IPS DF 6.9 (cell line): ENCODE data around the gene THUMPD2.

ENCODE experiments used
- DNase-seq: peaks from one replicate; pipeline ENCODE4 v3.0.0-alpha.2; 2013; ENCODE audit warnings: low read depth, low spot score
- H3K27ac ChIP-seq: one replicate; pipeline ENCODE4 v1.5.1; 2013; ENCODE audit warnings: low read length, control low read depth
- H3K27me3 ChIP-seq: 2 replicates; pipeline ENCODE4 v1.6.1; 2013; ENCODE audit warnings: mild to moderate bottlenecking, low read length; ENCODE audit not compliant: control insufficient read depth, insufficient read depth
- H3K36me3 ChIP-seq: 2 replicates; pipeline ENCODE4 v1.6.1; 2013; ENCODE audit warnings: low read length; ENCODE audit not compliant: control insufficient read depth, insufficient read depth
- H3K4me1 ChIP-seq: 2 replicates; pipeline ENCODE4 v1.6.1; 2013; ENCODE audit warnings: low read length; ENCODE audit not compliant: control insufficient read depth, insufficient read depth
- H3K4me3 ChIP-seq: 2 replicates; pipeline ENCODE4 v1.5.1; 2013; ENCODE audit warnings: mild to moderate bottlenecking, low read length
- H3K9me3 ChIP-seq: 2 replicates; pipeline ENCODE4 v1.6.1; 2013; ENCODE audit warnings: low read length, inconsistent platforms; ENCODE audit not compliant: control insufficient read depth, insufficient read depth
- WGBS: extraction: QIAGEN DNeasy Blood & Tissue Kit; methylation state at CpG from one replicate; pipeline ENCODE4 v1.1.7; 2013; ENCODE audit warnings: mixed read lengths, missing lambda C conversion rate; ENCODE audit not compliant: insufficient read length, insufficient coverage; 5-methylcytosine and 5-hydroxymethylcytosine counted together

THUMPD2 gene

GRCh38 chr2:39704540-39704939 is 74.5 kb downstream of the THUMPD2 start:
- no peaks in the 10 kb centered on the region for H3K9me3 ChIP-seq
- H3K36me3 ChIP-seq: no peaks in the 10 kb centered on the region
- H3K4me3 ChIP-seq: no peak overlapping the region
- no peak overlapping the region for H3K27ac ChIP-seq
- DNase-seq: no peak
- no CpG with 5 or more reads among the region's 3 CpGs for WGBS
- no peaks in the 10 kb centered on the region for H3K4me1 ChIP-seq
- no peaks in the 10 kb centered on the region for H3K27me3 ChIP-seq

- no peak for DNase-seq
- no peaks in the 10 kb centered on the region for H3K9me3 ChIP-seq
- no peak overlapping the region for H3K4me3 ChIP-seq
- H3K4me1 ChIP-seq: no peaks in the 10 kb centered on the region
- no peak overlapping the region for H3K27ac ChIP-seq
- no peaks in the 10 kb centered on the region for H3K36me3 ChIP-seq
- H3K27me3 ChIP-seq: no peaks in the 10 kb centered on the region
- whole genome bisulfite sequencing: no CpG with 5 or more reads among the region's 3 CpGs
These were observed 75.7 kb downstream of the THUMPD2 start for GRCh38 chr2:39703181-39703872.

- Histone ChIP-seq H3K9me3 (no peaks in the 10 kb centered on the region), H3K27ac (no peak overlapping the region), H3K4me1 (no peaks in the 10 kb centered on the region), H3K27me3 (no peaks in the 10 kb centered on the region), H3K4me3 (no peak overlapping the region), H3K36me3 (no peaks in the 10 kb centered on the region)
- WGBS: no CpG with 5 or more reads among the region's 1 CpG
- DNase-seq: no peak
These were observed 77.9 kb downstream of the THUMPD2 start for GRCh38 chr2:39701137-39701536.

- no peaks in the 10 kb centered on the region for H3K27me3 ChIP-seq
- peaks cover 2% of the 10 kb centered on the region; the same call in 1 of the 2 replicates for H3K36me3 ChIP-seq
- H3K27ac ChIP-seq: no peak overlapping the region
- no peaks in the 10 kb centered on the region for H3K4me1 ChIP-seq
- WGBS: no CpG with 5 or more reads among the region's 2 CpGs
- no peaks in the 10 kb centered on the region for H3K9me3 ChIP-seq
- no peak for DNase-seq
- H3K4me3 ChIP-seq: no peak overlapping the region
These were observed 81.6 kb downstream of the THUMPD2 start for GRCh38 chr2:39697454-39697853.

- H3K4me1 ChIP-seq: no peaks in the 10 kb centered on the region
- no peak overlapping the region for H3K4me3 ChIP-seq
- H3K27me3 ChIP-seq: no peaks in the 10 kb centered on the region
- no peaks in the 10 kb centered on the region for H3K9me3 ChIP-seq
- no peak for DNase-seq
- WGBS: no CpG with 5 or more reads among the region's 1 CpG
- H3K27ac ChIP-seq: no peak overlapping the region
- peaks cover 2% of the 10 kb centered on the region; the same call in 1 of the 2 replicates for H3K36me3 ChIP-seq
These were observed 82.2 kb downstream of the THUMPD2 start for GRCh38 chr2:39696838-39697237.

- Histone ChIP-seq H3K4me1 (no peaks in the 10 kb centered on the region), H3K36me3 (peaks cover 2% of the 10 kb centered on the region; the same call in 1 of the 2 replicates), H3K27ac (no peak overlapping the region), H3K9me3 (no peaks in the 10 kb centered on the region), H3K4me3 (no peak overlapping the region), H3K27me3 (no peaks in the 10 kb centered on the region)
- no peak for DNase-seq
- no CpG with 5 or more reads among the region's 4 CpGs for WGBS
These were observed 82.9 kb downstream of the THUMPD2 start for GRCh38 chr2:39696101-39696553.

- Histone ChIP-seq H3K36me3 (peaks cover 2% of the 10 kb centered on the region; the same call in 1 of the 2 replicates), H3K27ac (no peak overlapping the region), H3K4me1 (no peaks in the 10 kb centered on the region), H3K9me3 (no peaks in the 10 kb centered on the region), H3K4me3 (no peak overlapping the region), H3K27me3 (no peaks in the 10 kb centered on the region)
- DNase-seq: no peak
- WGBS: no CpG with 5 or more reads among the region's 1 CpG
These were observed 85.8 kb downstream of the THUMPD2 start for GRCh38 chr2:39693245-39693644.

GRCh38 chr2:39689876-39690275 is 89.2 kb downstream of the THUMPD2 start:
- no peak for DNase-seq
- H3K27ac ChIP-seq: no peak overlapping the region
- no peaks in the 10 kb centered on the region for H3K27me3 ChIP-seq
- no peak overlapping the region for H3K4me3 ChIP-seq
- no CpG with 5 or more reads among the region's 6 CpGs for WGBS
- H3K9me3 ChIP-seq: no peaks in the 10 kb centered on the region
- H3K36me3 ChIP-seq: no peaks in the 10 kb centered on the region
- 0 out of 2 replicates have a peak, but pooled peaks cover 3% of the 10 kb centered on the region for H3K4me1 ChIP-seq

- Histone ChIP-seq H3K27me3 (no peaks in the 10 kb centered on the region), H3K27ac (no peak overlapping the region), H3K4me1 (0 out of 2 replicates have a peak, but pooled peaks cover 3% of the 10 kb centered on the region), H3K36me3 (no peaks in the 10 kb centered on the region), H3K4me3 (no peak overlapping the region), H3K9me3 (no peaks in the 10 kb centered on the region)
- DNase-seq: no peak
- WGBS: no CpG with 5 or more reads among the region's 1 CpG
These were observed 89.7 kb downstream of the THUMPD2 start for GRCh38 chr2:39689272-39689841.

GRCh38 chr2:39688181-39688580 is 90.9 kb downstream of the THUMPD2 start:
- H3K4me1 ChIP-seq: 0 out of 2 replicates have a peak, but pooled peaks cover 3% of the 10 kb centered on the region
- no peaks in the 10 kb centered on the region for H3K36me3 ChIP-seq
- H3K4me3 ChIP-seq: no peak overlapping the region
- no peaks in the 10 kb centered on the region for H3K27me3 ChIP-seq
- no peaks in the 10 kb centered on the region for H3K9me3 ChIP-seq
- no CpG with 5 or more reads among the region's 2 CpGs for WGBS
- no peak for DNase-seq
- no peak overlapping the region for H3K27ac ChIP-seq
